GM18526 (cell line): ENCODE results near the gene TMEM161B.

Experiments used
- POLR2A ChIP-seq: IDR thresholded peaks from 3 replicates; pipeline ENCODE4 v1.6.1; 2011; ENCODE audit not compliant: insufficient read length; ENCODE audit errors: extremely low read depth

TMEM161B gene

GRCh38 chr5:88145221-88145610, 123.4 kb downstream of the TMEM161B start:
- TF ChIP-seq POLR2A, result no peak
